Activated CD8-positive, alpha-beta T cell treated with anti-CD3 and anti-CD28 coated beads for 36 hours (primary cell): ENCODE results near the gene XPO6. TPM values are rescaled to one million over a fixed set of nuclear protein-coding genes. Genes with fewer than 3 reads are reported as not detected.

ENCODE experiments used
- ATAC-seq: fragments of 200-7000 bp; cut with Tn5 transposase; one replicate; pipeline ENCODE4 v1.10.0; 2021; ENCODE audit warnings: mild to moderate bottlenecking, moderate library complexity
- CTCF ChIA-PET: fragments of 350-600 bp; sonication (Branson Sonifier 250); formaldehyde crosslinking; loops from one replicate; lab custom pipeline; 2021; ENCODE audit warnings: antibody characterized with exemption; lab: Charles Lee
- POLR2A ChIA-PET: fragments of 350-600 bp; sonication (Branson Sonifier 250); formaldehyde crosslinking; loops from one replicate; lab custom pipeline; 2021; ENCODE audit warnings: antibody characterized with exemption; lab: Charles Lee
- DNase-seq: peaks from one replicate; pipeline ENCODE4 v3.0.0-alpha.2; 2020
- H3K27ac Mint-ChIP-seq: one replicate; pipeline ENCODE4 v1.8.0; 2021; ENCODE audit warnings: mild to moderate bottlenecking, mixed read lengths
- H3K27me3 Mint-ChIP-seq: one replicate; pipeline ENCODE4 v1.8.0; 2021; ENCODE audit warnings: mixed read lengths
- H3K36me3 Mint-ChIP-seq: one replicate; pipeline ENCODE4 v1.8.0; 2021; ENCODE audit warnings: low read depth, mixed read lengths
- H3K4me1 Mint-ChIP-seq: one replicate; pipeline ENCODE4 v1.8.0; 2021; ENCODE audit warnings: low read depth, mixed read lengths
- H3K4me3 Mint-ChIP-seq: one replicate; pipeline ENCODE4 v1.8.0; 2021; ENCODE audit warnings: mild to moderate bottlenecking, moderate library complexity, mixed read lengths
- H3K9me3 Mint-ChIP-seq: one replicate; pipeline ENCODE4 v1.8.0; 2021; ENCODE audit warnings: mixed read lengths
- CTCF ChIP-seq: fragments of 200-600 bp; IDR thresholded peaks from one replicate; pipeline ENCODE4 v1.8.0; 2022; ENCODE audit warnings: antibody characterized with exemption, mild to moderate bottlenecking
- intact Hi-C: fragments of 100-400 bp; cut with micrococcal nuclease; formaldehyde crosslinking; loops from one replicate; pipeline ENCODE4 v1.10.0; 2022
- total RNA-seq, 2 experiments: library from RNA; stranded (reverse); gene quantifications; one replicate each; pipeline ENCODE4 v1.2.3, GENCODE V29; 2021

Gene XPO6
- total RNA-seq, 2 experiments from 2014 or later, result 250 to 253 TPM

GRCh38 chr16:28103516-28104170 lies 108.1 kb downstream of the XPO6 start:
- no peaks in the 10 kb centered on the region for H3K4me1 Mint-ChIP-seq
- intact Hi-C loops, result no loop called here
- no peak overlapping the region for H3K4me3 Mint-ChIP-seq
- H3K9me3 Mint-ChIP-seq, result no peaks in the 10 kb centered on the region
- TF ChIP-seq CTCF, result no peak
- H3K27me3 Mint-ChIP-seq, result no peaks in the 10 kb centered on the region
- no peak for ATAC-seq
- H3K27ac Mint-ChIP-seq, result peak overlapping the region; percentile 10
- CTCF ChIA-PET, result interaction anchor here (1.0 to 1.4 kb wide), 2 partner anchors 32 to 115 kb away, joined by 3 read pairs; no protein-coding TSS in a partner anchor
- H3K36me3 Mint-ChIP-seq, result peaks cover 70% of the 10 kb centered on the region
- no peak for DNase-seq
- POLR2A ChIA-PET, result interaction anchor here (0.8 kb wide), 1 partner anchor 9 kb away, joined by 3 read pairs; no protein-coding TSS in a partner anchor

GRCh38 chr16:28101533-28101890 lies 110.3 kb downstream of the XPO6 start:
- CTCF ChIA-PET, result no interaction called here
- DNase-seq, result no peak
- no peaks in the 10 kb centered on the region for H3K4me1 Mint-ChIP-seq
- POLR2A ChIA-PET, result no interaction called here
- no peaks in the 10 kb centered on the region for H3K9me3 Mint-ChIP-seq
- no peak overlapping the region for H3K4me3 Mint-ChIP-seq
- ATAC-seq, result no peak
- peaks cover 72% of the 10 kb centered on the region for H3K36me3 Mint-ChIP-seq
- intact Hi-C loops, result no loop called here
- no peaks in the 10 kb centered on the region for H3K27me3 Mint-ChIP-seq
- no peak overlapping the region for H3K27ac Mint-ChIP-seq
- no peak for TF ChIP-seq CTCF

- Mint-ChIP-seq H3K36me3 (peaks cover 69% of the 10 kb centered on the region), H3K4me1 (no peaks in the 10 kb centered on the region), H3K27me3 (no peaks in the 10 kb centered on the region), H3K9me3 (no peaks in the 10 kb centered on the region), H3K27ac (no peak overlapping the region), H3K4me3 (no peak overlapping the region)
- no peak for TF ChIP-seq CTCF
- DNase-seq, result no peak
- ChIA-PET CTCF (interaction anchor here (1.3 kb wide), 1 partner anchor 117 kb away, joined by 3 read pairs; no protein-coding TSS in a partner anchor), POLR2A (interaction anchor here (0.6 kb wide), 1 partner anchor 28 kb away, joined by 3 read pairs; no protein-coding TSS in a partner anchor)
- ATAC-seq, result no peak
- intact Hi-C loops, result no loop called here
Measured at GRCh38 chr16:28100810-28101532, 110.8 kb downstream of the XPO6 start.

- no peak overlapping the region for H3K4me3 Mint-ChIP-seq
- DNase-seq (no peak), ATAC-seq (no peak)
- no peak for TF ChIP-seq CTCF
- ChIA-PET POLR2A (interaction anchor here (0.6 kb wide), 2 partner anchors 9 to 83 kb away, joined by 3 to 4 read pairs; no protein-coding TSS in a partner anchor), CTCF (interaction anchor here (1.3 kb wide), 2 partner anchors 12 to 118 kb away, joined by 3 read pairs; no protein-coding TSS in a partner anchor)
- intact Hi-C loops, result no loop called here
- no peaks in the 10 kb centered on the region for H3K27me3 Mint-ChIP-seq
- H3K36me3 Mint-ChIP-seq, result peaks cover 55% of the 10 kb centered on the region
- H3K9me3 Mint-ChIP-seq, result no peaks in the 10 kb centered on the region
- H3K4me1 Mint-ChIP-seq, result no peaks in the 10 kb centered on the region
- no peak overlapping the region for H3K27ac Mint-ChIP-seq
Measured at GRCh38 chr16:28098959-28099945, 112.5 kb downstream of the XPO6 start.
